ENCODE results near the gene KDM5A.

- TF ChIP-seq, protein P1, sequence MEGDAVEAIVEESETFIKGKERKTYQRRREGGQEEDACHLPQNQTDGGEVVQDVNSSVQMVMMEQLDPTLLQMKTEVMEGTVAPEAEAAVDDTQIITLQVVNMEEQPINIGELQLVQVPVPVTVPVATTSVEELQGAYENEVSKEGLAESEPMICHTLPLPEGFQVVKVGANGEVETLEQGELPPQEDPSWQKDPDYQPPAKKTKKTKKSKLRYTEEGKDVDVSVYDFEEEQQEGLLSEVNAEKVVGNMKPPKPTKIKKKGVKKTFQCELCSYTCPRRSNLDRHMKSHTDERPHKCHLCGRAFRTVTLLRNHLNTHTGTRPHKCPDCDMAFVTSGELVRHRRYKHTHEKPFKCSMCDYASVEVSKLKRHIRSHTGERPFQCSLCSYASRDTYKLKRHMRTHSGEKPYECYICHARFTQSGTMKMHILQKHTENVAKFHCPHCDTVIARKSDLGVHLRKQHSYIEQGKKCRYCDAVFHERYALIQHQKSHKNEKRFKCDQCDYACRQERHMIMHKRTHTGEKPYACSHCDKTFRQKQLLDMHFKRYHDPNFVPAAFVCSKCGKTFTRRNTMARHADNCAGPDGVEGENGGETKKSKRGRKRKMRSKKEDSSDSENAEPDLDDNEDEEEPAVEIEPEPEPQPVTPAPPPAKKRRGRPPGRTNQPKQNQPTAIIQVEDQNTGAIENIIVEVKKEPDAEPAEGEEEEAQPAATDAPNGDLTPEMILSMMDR (IDR thresholded peaks at IDR 0.05; ENCODE audit: insufficient read depth, low read depth, low read length), result no peak
- TF ChIP-seq EZH2 (IDR thresholded peaks at IDR 0.05; ENCODE audit: insufficient read depth, low read length), result no peak
Measured at GRCh38 chr12:291153-291723, 97.9 kb downstream of the KDM5A start.
